Measurements from ENCODE around the gene ACACA. TPM values are rescaled to one million over a fixed set of nuclear protein-coding genes. Genes with fewer than 3 reads are reported as not detected.

ACACA gene
- total and polyA plus RNA-seq, 2 donors from 2014 or later, result 13.8 to 34.9 TPM

GRCh38 chr17:37138571-37139120 lies 268.0 kb downstream of the ACACA start:
- no peak overlapping the region for H3K4me3 ChIP-seq (ENCODE audit: low read length in 3 of 3)
- DNase-seq, result no peak
- H3K36me3 ChIP-seq (ENCODE audit: control insufficient read depth in 2 of 3, insufficient read depth in 3 of 3, low read length in 3 of 3), result no peaks in the 10 kb centered on the region
- intact Hi-C loops (cut with DNase I), result no loop called here
- no peaks in the 10 kb centered on the region for H3K9me3 ChIP-seq (ENCODE audit: control insufficient read depth in 2 of 3, insufficient read depth in 1 of 3, low read length in 3 of 3)
- FAIRE-seq, result no peak
- H3K4me1 ChIP-seq (ENCODE audit: control insufficient read depth in 2 of 3, insufficient read depth in 2 of 3, low read depth in 1 of 3, low read length in 3 of 3), result no peaks in the 10 kb centered on the region
- TF ChIP-seq CTCF (IDR thresholded peaks at IDR 0.05; ENCODE audit: borderline replicate concordance, extremely low read depth, insufficient read depth), result no peak
- no peak overlapping the region for H3K27ac ChIP-seq (ENCODE audit: low read depth in 2 of 2, low read length in 2 of 2)
- H3K27me3 ChIP-seq (ENCODE audit: control insufficient read depth, insufficient read depth, low read length), result no peaks in the 10 kb centered on the region
- no peak overlapping the region for H3K9ac ChIP-seq (ENCODE audit: low read length in 3 of 3)

- TF ChIP-seq CTCF (IDR thresholded peaks at IDR 0.05; ENCODE audit: borderline replicate concordance, extremely low read depth, insufficient read depth), result no peak
- Histone ChIP-seq H3K27me3 (ENCODE audit: control insufficient read depth, insufficient read depth, low read length) (no peaks in the 10 kb centered on the region), H3K27ac (ENCODE audit: low read depth in 2 of 2, low read length in 2 of 2) (no peak overlapping the region), H3K4me1 (ENCODE audit: control insufficient read depth in 2 of 3, insufficient read depth in 2 of 3, low read depth in 1 of 3, low read length in 3 of 3) (no peaks in the 10 kb centered on the region), H3K9me3 (ENCODE audit: control insufficient read depth in 2 of 3, insufficient read depth in 1 of 3, low read length in 3 of 3) (no peaks in the 10 kb centered on the region), H3K4me3 (ENCODE audit: low read length in 3 of 3) (no peak overlapping the region), H3K36me3 (ENCODE audit: control insufficient read depth in 2 of 3, insufficient read depth in 3 of 3, low read length in 3 of 3) (no peaks in the 10 kb centered on the region), H3K9ac (ENCODE audit: low read length in 3 of 3) (no peak overlapping the region)
- DNase-seq (no peak), FAIRE-seq (no peak)
- intact Hi-C loops (cut with DNase I), result no loop called here
Observed at GRCh38 chr17:37137906-37138514, 268.6 kb downstream of the ACACA start.

- Histone ChIP-seq H3K9ac (ENCODE audit: low read length in 3 of 3) (no peak overlapping the region), H3K4me3 (ENCODE audit: low read length in 3 of 3) (no peak overlapping the region), H3K36me3 (ENCODE audit: control insufficient read depth in 2 of 3, insufficient read depth in 3 of 3, low read length in 3 of 3) (no peaks in the 10 kb centered on the region), H3K4me1 (ENCODE audit: control insufficient read depth in 2 of 3, insufficient read depth in 2 of 3, low read depth in 1 of 3, low read length in 3 of 3) (peaks cover under 1 to 5% (median under 1%) of the 10 kb centered on the region in 3 donors), H3K27me3 (ENCODE audit: control insufficient read depth, insufficient read depth, low read length) (no peaks in the 10 kb centered on the region), H3K27ac (ENCODE audit: low read depth in 2 of 2, low read length in 2 of 2) (no peak overlapping the region), H3K9me3 (ENCODE audit: control insufficient read depth in 2 of 3, insufficient read depth in 1 of 3, low read length in 3 of 3) (no peaks in the 10 kb centered on the region)
- intact Hi-C loops (cut with DNase I), result no loop called here
- FAIRE-seq, result no peak
- no peak for DNase-seq
- TF ChIP-seq CTCF (IDR thresholded peaks at IDR 0.05; ENCODE audit: borderline replicate concordance, extremely low read depth, insufficient read depth), result peak; percentile 8
Observed at GRCh38 chr17:37137070-37137610, 269.5 kb downstream of the ACACA start.

Data from kidney (tissue), 14 donors.